GM20000 (cell line): Measurements from ENCODE around the gene EP300.
"Not testable (repeated sequence)": the region's sequence is repeated elsewhere in the genome, so short reads cannot be mapped to it uniquely, and the experiment has no call there.

Source experiments
- DNase-seq: peaks from one replicate; pipeline ENCODE4 v3.0.0; 2012; ENCODE audit warnings: low spot score
- CTCF ChIP-seq: IDR thresholded peaks from 2 replicates; pipeline ENCODE4 v1.5.1; 2012; ENCODE audit warnings: mild to moderate bottlenecking, control low read depth; ENCODE audit errors: extremely low read depth, missing control alignments

The EP300 gene

GRCh38 chr22:41094041-41094593 lies 1.7 kb downstream of the EP300 start:
- TF ChIP-seq CTCF = no peak
- peak; percentile 37 for DNase-seq

GRCh38 chr22:41096391-41096790 lies 4.0 kb downstream of the EP300 start:
- DNase-seq = no peak
- TF ChIP-seq CTCF = no peak

- no peak for DNase-seq
- no peak for TF ChIP-seq CTCF
Observed at GRCh38 chr22:41096841-41097240, 4.4 kb downstream of the EP300 start.

- no peak for TF ChIP-seq CTCF
- no peak for DNase-seq
Observed at GRCh38 chr22:41099036-41099435, 6.6 kb downstream of the EP300 start.

DNA sequence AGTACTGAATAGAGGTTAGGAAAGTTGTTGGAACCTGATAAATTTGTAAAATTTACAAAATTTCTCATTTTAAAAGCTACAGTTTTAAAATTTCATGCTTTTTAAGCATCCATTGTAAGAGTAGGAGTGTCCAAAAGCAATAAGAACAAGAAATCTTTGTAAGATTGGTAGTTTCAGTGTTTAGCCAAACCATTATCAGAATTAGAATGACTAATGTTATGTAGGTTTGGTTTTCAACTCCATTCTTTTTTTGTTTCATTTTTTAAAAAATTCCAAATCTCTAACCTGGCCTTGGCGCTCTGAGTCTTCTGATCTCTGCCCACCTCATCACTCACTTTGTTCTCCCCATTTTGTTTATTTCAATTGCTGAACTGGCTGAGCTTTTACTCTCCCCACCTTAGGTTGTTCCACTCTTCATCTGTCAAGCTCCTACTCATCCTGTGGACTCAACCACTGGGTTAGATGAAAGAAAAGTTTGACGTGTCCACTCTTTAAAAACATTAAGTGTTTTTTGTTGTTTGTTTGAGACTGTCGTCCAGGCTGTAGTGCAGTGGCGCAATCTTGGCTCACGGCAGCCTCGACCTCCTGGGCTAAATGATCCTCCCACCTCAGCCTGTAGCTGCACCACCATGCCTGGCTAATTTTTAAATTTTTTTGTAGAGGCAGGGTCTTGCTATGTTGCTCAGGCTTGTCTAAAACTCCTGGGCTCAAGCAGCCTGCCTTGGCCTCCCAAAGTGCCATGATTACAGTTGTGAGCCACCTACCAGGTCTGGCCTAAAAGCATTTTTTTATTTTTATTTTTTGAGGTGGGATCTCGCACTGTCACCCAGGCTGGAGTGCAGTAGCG lies 14.0 kb downstream of the EP300 start:
- no peak for TF ChIP-seq CTCF
- DNase-seq = no peak

DNA sequence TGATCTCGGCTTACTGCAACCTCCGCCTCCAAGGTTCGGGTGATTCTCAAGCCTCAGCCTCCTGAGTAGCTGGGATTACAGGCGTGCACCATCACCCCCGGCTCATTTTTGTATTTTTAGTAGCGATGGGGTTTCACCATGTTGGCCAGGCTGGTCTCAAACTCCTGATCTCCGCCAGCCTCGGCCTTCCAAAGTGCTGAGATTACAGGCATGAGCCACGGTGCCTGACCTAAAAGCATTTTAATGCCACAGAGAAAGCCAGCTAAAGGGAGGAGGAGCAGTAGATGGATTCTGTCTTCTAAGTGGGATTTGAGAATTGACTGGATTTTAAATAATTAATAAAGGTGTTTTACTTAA lies 14.6 kb downstream of the EP300 start:
- not testable (repeated sequence) for DNase-seq

DNA sequence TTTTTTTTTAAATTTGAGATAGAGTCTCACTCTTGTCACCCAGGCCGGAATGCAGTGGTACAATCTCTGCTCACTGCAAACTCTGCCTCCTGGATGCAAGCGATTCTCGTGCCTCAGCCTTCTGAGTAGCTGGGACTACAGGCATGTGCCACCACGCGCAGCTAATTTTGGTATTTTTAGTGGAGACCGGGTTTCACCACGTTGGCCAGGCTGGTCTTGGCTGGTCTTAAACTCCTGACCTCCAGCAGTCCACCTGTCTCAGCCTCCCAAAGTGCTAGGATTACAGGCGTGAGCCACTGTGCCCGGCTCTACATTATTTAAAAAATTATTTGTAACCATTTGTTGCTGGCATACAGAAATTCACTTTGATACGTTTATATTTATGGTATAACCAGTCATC lies 18.6 kb downstream of the EP300 start:
- no peak for TF ChIP-seq CTCF
- DNase-seq = no peak

DNA sequence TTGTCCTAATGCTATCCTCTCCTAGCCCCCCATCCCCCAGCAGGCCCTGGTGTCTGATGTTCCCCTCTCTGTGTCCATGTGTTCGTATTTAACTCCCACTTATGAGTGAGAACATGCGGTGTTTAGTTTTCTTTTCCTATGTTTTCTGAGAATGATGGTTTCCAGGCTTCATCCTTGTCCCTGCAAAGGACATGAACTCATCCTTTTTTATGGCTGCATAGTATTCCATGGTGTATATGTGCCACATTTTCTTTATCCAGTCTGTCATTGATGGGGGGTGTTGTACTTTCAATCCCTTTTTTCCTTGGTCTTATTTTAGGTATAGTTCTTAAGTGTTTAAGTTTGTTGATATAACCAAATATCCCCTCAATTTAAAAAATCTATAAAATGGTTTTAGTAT lies 23.9 kb downstream of the EP300 start:
- TF ChIP-seq CTCF = no peak
- no peak for DNase-seq
